Neuron (in vitro differentiated cells): ENCODE data around the gene WNT9A.

ENCODE experiments used
- H2AFZ ChIP-seq: one replicate; pipeline ENCODE4 v1.6.1; 2013; ENCODE audit warnings: low read depth, mild to moderate bottlenecking, inconsistent platforms, low read length, moderate library complexity
- H3K27me3 ChIP-seq: one replicate; pipeline ENCODE4 v1.6.1; 2013; ENCODE audit warnings: low read length; ENCODE audit not compliant: insufficient read depth
- H3K36me3 ChIP-seq: one replicate; pipeline ENCODE4 v1.6.1; 2013; ENCODE audit warnings: low read length; ENCODE audit not compliant: insufficient read depth
- H3K4me1 ChIP-seq: one replicate; pipeline ENCODE4 v1.6.1; 2013; ENCODE audit warnings: low read length; ENCODE audit not compliant: insufficient read depth
- H3K4me3 ChIP-seq: 2 replicates; pipeline ENCODE4 v1.5.1; 2013; ENCODE audit warnings: mild to moderate bottlenecking, low read length, moderate library complexity
- H3K9me3 ChIP-seq: one replicate; pipeline ENCODE4 v1.6.1; 2013; ENCODE audit warnings: low read length

WNT9A gene

DNA sequence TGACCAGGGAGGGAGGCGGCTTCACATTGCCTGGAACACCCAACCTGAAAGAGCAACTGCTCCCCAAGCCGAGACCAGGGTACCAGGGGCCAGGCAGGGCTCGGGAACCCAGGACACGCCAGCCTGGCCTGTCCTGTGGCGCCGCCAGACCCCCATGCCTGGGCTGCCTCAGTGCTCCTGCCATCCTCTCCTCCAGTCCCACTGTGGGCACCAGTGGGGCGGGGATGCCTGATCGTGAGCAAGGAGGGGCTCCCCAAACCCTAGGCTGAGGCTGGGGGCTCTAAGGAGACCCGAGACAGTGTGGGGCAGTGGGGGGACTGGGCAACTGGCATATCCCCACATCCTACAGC is 45.1 kb downstream of the WNT9A start:
- Histone ChIP-seq H2AFZ (no peak overlapping the region), H3K27me3 (peaks cover 4% of the 10 kb centered on the region), H3K36me3 (no peaks in the 10 kb centered on the region), H3K4me1 (peaks cover 4% of the 10 kb centered on the region), H3K4me3 (no peak overlapping the region), H3K9me3 (no peaks in the 10 kb centered on the region)

DNA sequence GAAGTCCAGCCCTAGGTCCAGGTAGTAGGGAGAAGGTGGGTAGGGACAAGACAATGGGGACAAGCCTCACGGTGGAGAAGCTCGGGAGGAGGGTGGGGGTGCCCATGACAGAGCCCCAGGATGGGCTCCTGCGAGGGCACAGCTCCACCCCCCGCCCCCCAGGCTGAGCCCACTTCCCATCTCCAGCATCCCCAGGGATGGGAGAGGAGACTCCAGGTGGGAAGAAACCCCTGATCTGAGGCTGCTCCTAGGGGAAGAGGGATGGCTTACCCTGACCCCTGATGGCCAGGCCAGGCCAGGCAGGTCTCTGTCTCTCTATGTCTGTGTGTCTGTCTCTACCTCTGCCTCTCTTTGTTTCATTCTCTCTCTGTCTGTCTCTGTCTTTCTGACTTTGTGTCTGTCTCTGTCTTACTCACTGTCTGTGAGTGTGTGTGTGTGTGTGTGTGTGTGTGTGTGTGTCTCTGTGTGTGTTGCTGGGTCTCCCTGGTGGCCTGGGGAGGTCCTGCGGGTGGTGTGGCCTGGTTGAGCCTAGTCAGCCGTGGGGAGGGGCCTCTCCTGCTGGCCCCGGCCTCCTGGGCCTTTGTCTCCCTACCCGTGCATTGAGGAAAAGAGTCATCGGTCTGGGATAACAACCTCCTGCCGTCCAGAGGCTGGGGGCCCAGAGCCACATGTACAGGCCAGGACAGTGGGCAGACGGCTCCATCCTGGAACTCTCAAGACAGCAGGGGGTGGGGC is 45.7 kb downstream of the WNT9A start:
- no peak overlapping the region for H3K4me3 ChIP-seq
- H3K4me1 ChIP-seq: peaks cover 2% of the 10 kb centered on the region
- no peaks in the 10 kb centered on the region for H3K36me3 ChIP-seq
- no peaks in the 10 kb centered on the region for H3K9me3 ChIP-seq
- H3K27me3 ChIP-seq: peaks cover 4% of the 10 kb centered on the region
- no peak overlapping the region for H2AFZ ChIP-seq

DNA sequence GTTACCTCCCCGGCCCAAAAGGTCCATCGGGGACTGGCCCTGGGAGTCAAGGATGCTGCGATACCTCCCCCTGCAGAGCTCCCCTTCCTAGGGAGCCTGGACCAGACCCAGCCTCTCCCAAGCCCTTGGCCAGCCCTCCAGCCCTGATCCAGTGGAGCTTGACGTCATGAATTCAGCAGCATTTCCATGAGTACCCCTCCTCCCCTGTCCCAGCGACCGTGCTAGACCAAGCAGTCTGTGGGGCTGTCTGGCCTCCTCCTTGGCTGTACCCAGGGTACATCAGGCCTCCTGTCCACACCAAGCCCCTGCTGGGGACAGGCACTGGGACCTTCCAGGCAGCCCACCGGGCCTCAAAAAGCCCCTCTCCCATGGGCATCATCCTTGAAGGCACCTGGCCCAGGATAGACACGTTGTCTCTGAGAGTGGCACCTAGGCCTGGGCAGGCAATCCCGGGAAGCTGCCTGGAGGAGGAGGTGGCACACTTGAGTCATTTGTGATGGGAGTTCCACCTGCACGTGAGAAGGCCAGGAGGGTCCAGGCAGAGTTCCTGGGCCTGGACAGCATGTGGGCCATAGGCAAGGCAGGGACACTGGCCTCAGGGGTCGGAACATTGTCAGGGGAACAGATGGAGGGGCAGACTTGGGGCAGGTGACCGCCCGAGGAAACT is 46.4 kb downstream of the WNT9A start:
- Histone ChIP-seq H3K4me3 (no peak overlapping the region), H3K4me1 (no peaks in the 10 kb centered on the region), H2AFZ (no peak overlapping the region), H3K36me3 (no peaks in the 10 kb centered on the region), H3K27me3 (peaks cover 4% of the 10 kb centered on the region), H3K9me3 (no peaks in the 10 kb centered on the region)

DNA sequence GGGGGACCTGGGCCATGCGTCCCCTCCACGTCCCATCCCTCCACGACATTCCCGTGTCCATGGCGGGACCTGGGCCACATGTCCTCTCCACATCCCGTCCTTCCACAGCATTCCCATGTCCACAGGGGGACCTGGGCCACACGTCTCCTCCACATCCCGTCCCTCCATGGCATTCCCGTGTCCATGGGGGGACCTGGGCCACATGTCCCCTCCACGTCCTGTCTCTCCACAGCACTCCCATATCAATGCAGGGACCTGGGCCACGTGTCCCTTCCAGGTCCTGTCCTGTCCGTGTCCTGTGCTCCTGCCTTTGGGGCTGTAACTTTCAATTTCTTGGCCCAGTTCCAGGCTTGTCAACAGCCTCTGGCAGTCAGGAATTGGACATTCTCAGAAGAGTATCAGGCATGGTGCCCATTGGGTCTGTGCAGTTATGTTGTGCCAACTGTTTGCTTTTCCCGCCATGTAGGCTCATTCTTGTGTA is 47.1 kb downstream of the WNT9A start:
- H3K9me3 ChIP-seq: no peaks in the 10 kb centered on the region
- H3K4me1 ChIP-seq: no peaks in the 10 kb centered on the region
- no peak overlapping the region for H2AFZ ChIP-seq
- peaks cover 4% of the 10 kb centered on the region for H3K27me3 ChIP-seq
- H3K36me3 ChIP-seq: no peaks in the 10 kb centered on the region
- H3K4me3 ChIP-seq: no peak overlapping the region

DNA sequence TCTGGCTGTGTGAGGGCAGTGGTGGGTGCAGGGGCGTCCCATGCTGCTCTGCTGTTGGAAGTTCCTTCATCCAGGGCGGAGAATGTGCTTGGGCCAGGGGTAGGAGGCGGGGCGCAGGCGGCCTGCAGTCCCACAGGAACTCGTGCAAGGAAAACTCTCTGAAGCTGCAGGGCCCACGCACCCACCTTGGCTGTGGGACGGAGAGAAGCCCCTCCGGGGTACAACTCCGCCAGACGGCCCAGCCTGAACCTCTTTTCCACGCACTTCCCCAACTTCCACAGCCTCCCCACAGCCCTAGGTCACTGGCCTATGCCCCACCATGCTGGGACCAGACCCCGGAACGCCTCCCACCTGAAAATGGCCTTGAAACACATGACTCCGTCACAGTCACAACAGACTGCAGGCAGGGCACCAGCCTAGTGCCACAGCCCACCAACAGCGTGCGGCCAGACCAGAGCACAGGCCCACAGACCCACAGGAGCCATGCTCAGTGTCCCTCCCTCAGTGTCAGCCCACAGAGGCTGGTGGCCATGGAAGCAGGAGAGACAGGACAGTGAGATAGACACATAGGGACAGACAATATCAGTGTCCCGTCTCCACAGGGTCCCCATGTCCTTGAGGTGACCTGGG is 47.8 kb downstream of the WNT9A start:
- H3K27me3 ChIP-seq: peaks cover 4% of the 10 kb centered on the region
- H3K36me3 ChIP-seq: no peaks in the 10 kb centered on the region
- no peak overlapping the region for H3K4me3 ChIP-seq
- H3K9me3 ChIP-seq: no peaks in the 10 kb centered on the region
- no peak overlapping the region for H2AFZ ChIP-seq
- H3K4me1 ChIP-seq: no peaks in the 10 kb centered on the region

DNA sequence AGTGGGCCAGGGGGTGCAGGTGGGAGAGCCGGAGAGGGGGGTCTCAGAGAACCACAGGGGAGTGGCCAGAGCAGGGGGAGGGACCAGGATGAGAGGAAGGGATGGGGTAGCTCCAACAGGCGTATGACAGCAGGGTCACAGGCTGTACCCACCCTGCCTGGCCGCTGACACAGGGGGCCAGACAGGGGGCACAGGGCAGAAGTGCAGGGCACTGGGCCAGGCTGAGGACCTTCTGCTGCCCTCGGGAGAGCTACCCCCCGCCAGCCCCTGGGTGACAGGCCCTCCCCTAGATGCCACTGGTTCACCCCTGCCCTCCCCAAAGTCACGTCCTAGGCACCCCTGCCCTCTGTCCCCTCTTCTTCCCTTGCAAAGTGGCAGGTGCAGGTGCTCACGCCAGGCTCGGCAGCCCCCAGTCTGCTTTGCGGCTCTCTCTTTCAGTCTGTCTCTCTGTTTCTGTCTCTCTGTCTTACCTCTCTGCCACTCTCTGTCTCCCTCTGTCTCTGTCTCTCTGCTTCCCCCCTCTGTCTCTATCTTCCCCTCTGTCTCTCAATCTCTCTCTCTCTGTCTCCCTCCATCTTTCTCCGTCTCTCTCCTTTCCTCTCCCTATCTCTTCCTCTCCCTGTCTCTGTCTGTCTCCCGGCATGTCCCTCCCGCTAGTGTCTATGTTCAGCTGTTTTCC is 48.5 kb downstream of the WNT9A start:
- Histone ChIP-seq H3K4me1 (no peaks in the 10 kb centered on the region), H3K27me3 (peaks cover 4% of the 10 kb centered on the region), H3K36me3 (no peaks in the 10 kb centered on the region), H2AFZ (no peak overlapping the region), H3K9me3 (no peaks in the 10 kb centered on the region), H3K4me3 (no peak overlapping the region)

DNA sequence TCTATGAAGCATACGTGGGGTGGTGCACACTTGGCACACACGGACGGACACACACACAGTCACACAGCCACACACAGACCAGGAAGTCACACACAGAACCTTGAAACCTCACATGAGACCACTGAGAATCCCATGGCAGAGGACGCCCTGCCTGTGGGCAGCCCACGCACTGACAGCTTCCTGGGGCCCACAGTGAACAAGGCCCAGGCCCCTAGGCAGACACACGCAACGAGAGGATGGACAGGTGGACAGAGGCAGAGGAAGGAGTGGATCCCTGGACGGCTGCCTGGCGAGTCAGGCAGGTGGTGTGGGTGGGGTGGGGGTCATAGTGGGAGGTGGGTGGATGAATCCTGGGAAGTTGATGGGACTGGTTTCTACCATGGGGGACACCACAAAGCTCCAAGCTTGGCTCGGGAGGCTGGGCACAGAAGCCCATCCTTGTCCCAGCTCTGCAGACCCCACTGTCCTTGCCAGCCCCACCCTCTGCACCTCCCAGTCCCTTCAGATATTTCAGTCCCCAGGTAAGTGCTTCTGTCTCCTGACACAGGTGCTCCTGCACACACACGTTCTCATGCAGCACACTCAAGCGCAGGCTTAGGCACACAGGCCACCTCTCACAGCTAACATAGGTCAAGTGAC is 49.1 kb downstream of the WNT9A start:
- no peak overlapping the region for H2AFZ ChIP-seq
- peaks cover 4% of the 10 kb centered on the region for H3K27me3 ChIP-seq
- no peaks in the 10 kb centered on the region for H3K9me3 ChIP-seq
- no peaks in the 10 kb centered on the region for H3K4me1 ChIP-seq
- H3K4me3 ChIP-seq: no peak overlapping the region
- H3K36me3 ChIP-seq: no peaks in the 10 kb centered on the region

DNA sequence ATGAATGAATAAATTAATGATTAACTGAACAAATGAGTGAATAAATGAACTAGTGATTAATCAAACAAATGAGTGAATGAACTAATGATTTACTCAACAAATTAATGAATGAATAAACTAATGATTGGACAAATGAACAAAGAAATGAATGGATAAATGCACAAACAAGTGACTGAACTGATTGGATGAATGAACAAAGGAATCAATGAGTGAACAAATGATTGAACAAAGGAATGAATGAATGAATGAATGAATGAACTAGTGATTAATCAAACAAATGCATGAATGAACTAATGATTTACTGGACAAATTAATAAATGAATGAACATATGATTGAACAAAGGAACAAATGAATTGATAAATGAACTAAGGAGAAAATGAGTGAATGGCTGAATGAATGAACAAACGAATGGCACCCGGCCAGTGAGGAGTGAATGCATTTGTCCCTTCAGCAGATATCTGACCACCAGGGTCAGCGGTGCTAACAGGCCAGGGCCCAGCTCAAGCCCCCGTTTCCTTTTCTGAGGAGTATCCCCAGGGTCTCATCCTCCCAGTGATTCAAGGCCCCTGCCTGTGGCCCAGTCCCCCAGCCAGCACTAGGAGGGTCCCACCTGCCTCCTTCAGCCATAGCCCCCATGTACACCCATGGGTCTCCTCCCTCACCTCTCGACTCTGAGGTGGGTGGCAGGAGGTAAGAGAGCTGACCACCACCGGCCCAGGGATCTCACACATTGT is 49.9 kb downstream of the WNT9A start:
- no peaks in the 10 kb centered on the region for H3K4me1 ChIP-seq
- no peak overlapping the region for H2AFZ ChIP-seq
- H3K4me3 ChIP-seq: no peak overlapping the region
- peaks cover 4% of the 10 kb centered on the region for H3K27me3 ChIP-seq
- H3K9me3 ChIP-seq: no peaks in the 10 kb centered on the region
- H3K36me3 ChIP-seq: no peaks in the 10 kb centered on the region

DNA sequence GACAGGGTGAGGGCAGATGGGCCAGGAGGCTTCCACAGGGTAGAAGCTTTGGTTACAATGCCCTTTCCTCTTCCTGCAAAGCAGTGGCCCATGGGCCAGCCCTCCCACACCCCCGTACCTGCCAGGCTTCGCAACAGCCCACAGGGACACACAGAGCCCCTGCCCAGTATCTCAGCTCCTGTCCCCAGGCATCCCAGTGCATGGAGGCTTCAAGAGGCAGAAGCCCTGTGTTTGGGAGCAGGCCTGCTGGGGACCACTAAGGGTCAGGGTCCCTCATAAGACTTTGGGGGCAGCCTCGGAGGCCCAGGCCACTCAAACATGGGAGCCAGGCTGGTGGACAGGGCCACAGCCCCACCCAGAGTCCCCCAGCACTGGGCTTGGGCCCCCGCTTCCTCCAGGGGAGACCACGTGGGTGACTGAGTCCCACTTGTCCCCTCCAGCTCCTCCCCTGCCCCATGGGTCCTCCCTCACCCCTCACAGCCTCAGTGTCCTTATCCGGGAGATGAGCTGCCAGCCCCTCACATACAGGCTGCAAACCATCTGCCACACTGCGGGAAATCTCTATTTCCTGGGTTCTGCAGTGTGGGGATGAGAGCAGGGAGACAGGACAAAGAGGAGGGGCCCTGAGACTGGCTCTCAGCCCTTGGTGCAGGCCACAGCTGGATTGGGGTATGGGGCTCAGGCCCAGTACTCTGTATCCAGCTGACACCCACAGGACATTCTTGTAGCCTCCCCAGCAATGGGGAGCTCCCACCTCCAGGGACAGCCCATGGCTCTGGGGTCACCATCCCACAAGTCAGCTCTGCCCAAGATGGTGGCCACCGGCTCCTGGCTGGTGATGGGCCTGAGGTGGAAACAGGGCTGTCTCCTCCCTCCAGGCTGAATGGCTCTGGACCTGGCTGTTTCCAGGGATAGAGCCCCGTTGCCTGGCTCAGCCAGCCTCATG is 50.7 kb downstream of the WNT9A start:
- no peaks in the 10 kb centered on the region for H3K36me3 ChIP-seq
- H3K4me3 ChIP-seq: no peak overlapping the region
- no peaks in the 10 kb centered on the region for H3K4me1 ChIP-seq
- no peak overlapping the region for H2AFZ ChIP-seq
- H3K9me3 ChIP-seq: no peaks in the 10 kb centered on the region
- H3K27me3 ChIP-seq: peaks cover 4% of the 10 kb centered on the region

DNA sequence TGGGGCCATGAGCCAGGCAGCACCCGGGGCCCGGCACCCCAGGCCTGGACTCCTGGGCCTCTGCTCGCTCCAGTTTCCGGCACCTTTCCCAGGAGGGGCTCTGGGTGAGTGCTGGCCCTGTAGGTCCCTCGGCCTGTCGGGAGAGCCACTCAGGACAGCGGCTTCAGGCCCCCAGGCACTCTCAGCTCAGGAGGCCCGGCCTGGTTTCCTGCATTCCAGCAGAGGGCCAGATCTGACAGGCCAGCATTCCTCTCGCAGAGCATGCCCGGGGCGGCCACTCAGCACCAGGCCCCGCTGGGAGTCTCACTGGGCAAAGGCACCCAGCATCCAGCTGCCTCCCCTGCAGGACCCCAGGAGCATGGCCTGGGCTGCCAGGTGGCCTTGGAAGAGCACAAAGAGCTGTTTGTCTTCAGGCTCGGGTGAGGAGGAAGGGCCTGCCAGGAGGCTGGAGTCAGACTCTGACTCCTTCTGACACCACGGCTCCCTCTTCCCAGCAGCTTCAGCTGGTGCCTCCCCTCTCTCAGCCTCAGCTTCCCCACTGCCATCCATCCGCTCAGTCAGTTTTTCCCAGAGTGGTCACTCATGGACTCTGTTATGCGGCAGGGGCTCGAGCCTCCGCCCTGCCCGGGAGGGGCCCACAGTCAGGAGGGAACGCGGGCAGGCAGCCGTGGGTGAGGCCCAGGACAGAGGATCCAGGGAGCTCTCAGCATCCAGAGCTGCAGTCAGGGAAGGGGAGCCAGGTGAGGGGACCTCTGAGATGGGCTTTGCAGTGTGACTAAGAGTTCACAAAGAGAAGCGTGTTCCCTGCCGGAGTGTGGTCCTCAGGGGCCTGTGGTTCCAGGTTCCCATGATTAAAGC is 51.7 kb downstream of the WNT9A start:
- Histone ChIP-seq H3K36me3 (no peaks in the 10 kb centered on the region), H3K4me3 (no peak overlapping the region), H3K9me3 (no peaks in the 10 kb centered on the region), H2AFZ (no peak overlapping the region), H3K27me3 (peaks cover 4% of the 10 kb centered on the region), H3K4me1 (no peaks in the 10 kb centered on the region)

DNA sequence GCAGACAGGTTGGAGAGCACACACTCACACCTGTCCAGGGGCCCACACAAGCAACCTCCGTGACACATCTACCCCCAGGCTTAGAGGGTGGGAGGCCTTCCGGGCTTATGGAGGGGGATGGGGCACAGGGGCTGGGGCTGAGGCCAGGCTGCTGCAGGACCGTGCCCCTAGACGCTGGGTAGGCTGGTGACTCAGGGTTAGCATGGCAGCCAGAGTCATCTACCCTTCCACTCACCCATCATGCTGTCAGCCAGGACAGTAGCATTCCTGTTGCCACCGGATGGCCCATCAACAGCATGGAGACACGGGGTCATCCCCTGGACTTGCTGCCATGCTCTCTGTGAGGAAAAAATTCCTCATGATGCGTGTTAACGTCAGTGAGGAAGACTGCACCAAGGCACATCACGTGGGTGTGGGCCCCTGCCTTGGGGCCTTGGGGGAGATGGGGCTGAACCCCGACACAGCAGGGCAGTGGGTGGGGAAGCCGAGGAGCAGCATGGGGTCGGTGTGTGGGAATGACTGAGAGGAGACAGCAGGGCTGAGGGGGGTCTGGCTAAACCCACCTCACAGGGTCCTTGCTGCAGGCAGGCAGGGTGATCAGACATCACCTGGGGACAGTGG is 52.8 kb downstream of the WNT9A start:
- no peak overlapping the region for H2AFZ ChIP-seq
- H3K27me3 ChIP-seq: no peaks in the 10 kb centered on the region

More for the DNA sequence above, 52.8 kb downstream of the WNT9A start:
- no peak overlapping the region for H3K4me3 ChIP-seq
- no peaks in the 10 kb centered on the region for H3K36me3 ChIP-seq
- no peaks in the 10 kb centered on the region for H3K9me3 ChIP-seq
- no peaks in the 10 kb centered on the region for H3K4me1 ChIP-seq
